ENCODE measurements around the gene NR2F1-AS1.
"Not testable (repeated sequence)": the region's sequence is repeated elsewhere in the genome, so short reads cannot be mapped to it uniquely, and the experiment has no call there.

NR2F1-AS1 gene

GRCh38 chr5:93575461-93576414 is 5.3 kb downstream of the NR2F1-AS1 start:
- no peak for DNase-seq

GRCh38 chr5:93574491-93575305 is 6.3 kb downstream of the NR2F1-AS1 start:
- no peak for DNase-seq

GRCh38 chr5:93573354-93574351 is 7.4 kb downstream of the NR2F1-AS1 start:
- DNase-seq: no peak

GRCh38 chr5:93572608-93573353 is 8.2 kb downstream of the NR2F1-AS1 start:
- no peak for DNase-seq

GRCh38 chr5:93572101-93572607 is 8.9 kb downstream of the NR2F1-AS1 start:
- no peak for DNase-seq

GRCh38 chr5:93571114-93571949 is 9.7 kb downstream of the NR2F1-AS1 start:
- no peak for DNase-seq

- no peak for DNase-seq
Measured at GRCh38 chr5:93570294-93571113, 10.5 kb downstream of the NR2F1-AS1 start.

GRCh38 chr5:93569300-93570160 is 11.5 kb downstream of the NR2F1-AS1 start:
- no peak for DNase-seq

- no peak for DNase-seq
Measured at GRCh38 chr5:93567424-93567823, 13.6 kb downstream of the NR2F1-AS1 start.

- DNase-seq: no peak
Measured at GRCh38 chr5:93566091-93566490, 14.9 kb downstream of the NR2F1-AS1 start.

- no peak for DNase-seq
Measured at GRCh38 chr5:93557021-93557604, 23.9 kb downstream of the NR2F1-AS1 start.

GRCh38 chr5:93549594-93549993 is 31.4 kb downstream of the NR2F1-AS1 start:
- DNase-seq: not testable (repeated sequence)

- DNase-seq: no peak
Measured at GRCh38 chr5:93545872-93546271, 35.1 kb downstream of the NR2F1-AS1 start.

- no peak for DNase-seq
Measured at GRCh38 chr5:93532370-93532769, 48.6 kb downstream of the NR2F1-AS1 start.

GRCh38 chr5:93521815-93522214 is 59.2 kb downstream of the NR2F1-AS1 start:
- not testable (repeated sequence) for DNase-seq

GRCh38 chr5:93519740-93520139 is 61.3 kb downstream of the NR2F1-AS1 start:
- no peak for DNase-seq

GRCh38 chr5:93517828-93518227 is 63.2 kb downstream of the NR2F1-AS1 start:
- no peak for DNase-seq

- no peak for DNase-seq
Measured at GRCh38 chr5:93513298-93513697, 67.7 kb downstream of the NR2F1-AS1 start.

Data from activated CD4-positive, alpha-beta T cell treated with anti-CD3 and anti-CD28 coated beads, Interleukin-2, amount 50 U/mL, for 1 hour (primary cell).